Right ventricle myocardium superior (tissue), 1 donor: ENCODE data around the gene CNR2. TPM values are rescaled to one million over a fixed set of nuclear protein-coding genes. Genes with fewer than 3 reads are reported as not detected.
"Not testable (repeated sequence)": the region's sequence is repeated elsewhere in the genome, so short reads cannot be mapped to it uniquely, and the experiment has no call there.

Experiments
- ATAC-seq: fragments of 200-7000 bp; cut with Tn5 transposase; one replicate; pipeline ENCODE4 v1.9.1; 2020; ENCODE audit warnings: mild to moderate bottlenecking; ENCODE audit not compliant: poor library complexity
- DNase-seq: peaks from one replicate; pipeline ENCODE4 v3.0.0-alpha.2; 2020
- intact Hi-C: fragments of 100-400 bp; cut with DNase I; formaldehyde crosslinking; loops from one replicate; pipeline ENCODE4 v1.11.2; 2022
- long read RNA-seq: library from polyadenylated mRNA; unstranded; transcript quantifications from one replicate; pipeline ENCODE4 v2.0.0, GENCODE V29; 2021
- total RNA-seq: library from RNA; stranded (reverse); fragmentation: NEBNext Ultra II Directional; extraction: Animal tissue kit (Norgen Biotek cat#: 25700); gene quantifications from one replicate; pipeline ENCODE4 v1.2.1, GENCODE V29; 2021
- donor health status: DM: no; HTN: yes; CAD: no; lungs with severe emphysema.

The CNR2 gene
- not detected for total RNA-seq
- long read RNA-seq, result 0 reads

GRCh38 chr1:23913212-23913880 is at the start of gene CNR2:
CNR2 (minus strand) TSS chr1:23913362; CDS start chr1:23875617, 37,745 bp downstream.
- no peak for ATAC-seq
- intact Hi-C loops, result no loop called here
- DNase-seq, result no peak

- intact Hi-C loops, result no loop called here
- ATAC-seq (peak; percentile 5), DNase-seq (no peak)
Observed at GRCh38 chr1:23960291-23961020, 47.3 kb upstream of the CNR2 start.

- DNase-seq, result peak; percentile 98
- ATAC-seq, result peak; percentile 97
- intact Hi-C loops, result no loop called here
Observed at GRCh38 chr1:23959461-23960290, 46.5 kb upstream of the CNR2 start, which contains the start of gene PNRC2. PNRC2 (plus strand) TSS chr1:23959828; CDS start chr1:23961458, 1,630 bp downstream.

GRCh38 chr1:23958810-23959460 is 45.8 kb upstream of the CNR2 start:
- peak; percentile 75 for ATAC-seq
- peak; percentile 88 for DNase-seq

GRCh38 chr1:23958040-23958809 is 45.1 kb upstream of the CNR2 start:
- DNase-seq, intact Hi-C loops, ATAC-seq: not testable (repeated sequence)

More at GRCh38 chr1:23958810-23959460, 45.8 kb upstream of the CNR2 start:
- intact Hi-C loops, result no loop called here

- ATAC-seq, result no peak
- no peak for DNase-seq
- intact Hi-C loops, result no loop called here
Observed at GRCh38 chr1:23957096-23957495, 43.9 kb upstream of the CNR2 start.

GRCh38 chr1:23953020-23953419 is 39.9 kb upstream of the CNR2 start:
- intact Hi-C loops, result no loop called here
- DNase-seq (no peak), ATAC-seq (no peak)

GRCh38 chr1:23947366-23947765 is 34.2 kb upstream of the CNR2 start:
- no peak for ATAC-seq
- intact Hi-C loops, result no loop called here
- no peak for DNase-seq

- DNase-seq, result no peak
- ATAC-seq, result no peak
- intact Hi-C loops, result no loop called here
Observed at GRCh38 chr1:23936481-23937176, 23.5 kb upstream of the CNR2 start.

- no peak for ATAC-seq
- intact Hi-C loops, result no loop called here
Observed at GRCh38 chr1:23931491-23931880, 18.3 kb upstream of the CNR2 start.

GRCh38 chr1:23930861-23931490 is 17.8 kb upstream of the CNR2 start:
- no peak for ATAC-seq
- intact Hi-C loops, result no loop called here
- DNase-seq, result no peak

More at GRCh38 chr1:23931491-23931880, 18.3 kb upstream of the CNR2 start:
- no peak for DNase-seq

- DNase-seq, result no peak
- intact Hi-C loops, result no loop called here
Observed at GRCh38 chr1:23930270-23930669, 17.1 kb upstream of the CNR2 start.

GRCh38 chr1:23928789-23929188 is 15.6 kb upstream of the CNR2 start:
- DNase-seq (no peak), ATAC-seq (no peak)
- intact Hi-C loops, result no loop called here

More at GRCh38 chr1:23930270-23930669, 17.1 kb upstream of the CNR2 start:
- no peak for ATAC-seq

- ATAC-seq, result no peak
- intact Hi-C loops, result no loop called here
- no peak for DNase-seq
Observed at GRCh38 chr1:23927097-23927496, 13.9 kb upstream of the CNR2 start.

- DNase-seq (no peak), ATAC-seq (no peak)
- intact Hi-C loops, result no loop called here
Observed at GRCh38 chr1:23925279-23925678, 12.1 kb upstream of the CNR2 start.

- intact Hi-C loops, result no loop called here
- ATAC-seq, result no peak
- no peak for DNase-seq
Observed at GRCh38 chr1:23924601-23925000, 11.4 kb upstream of the CNR2 start.
